ENCODE measurements around the gene TTLL5. TPM values are rescaled to one million over a fixed set of nuclear protein-coding genes. Genes with fewer than 3 reads are reported as not detected.

Gene TTLL5
- total and polyA plus RNA-seq, 7 donors, result 4.6 to 17.2 (median 9.1) TPM

DNA sequence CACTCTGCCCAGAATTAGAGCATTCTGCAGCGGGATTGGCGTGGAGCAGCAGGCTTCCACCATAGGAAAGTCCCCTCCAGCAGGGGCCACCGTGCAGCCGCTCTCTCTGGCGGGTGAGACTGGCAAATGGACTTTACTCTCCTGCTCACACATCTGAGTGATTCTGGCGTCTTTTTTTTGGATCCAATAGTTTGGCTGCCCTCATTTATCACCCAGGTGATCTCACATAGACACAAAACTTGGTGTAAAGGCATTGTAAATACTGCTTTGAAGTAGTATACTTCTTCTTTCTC, 190.5 kb downstream of the TTLL5 start:
- H3K9me3 ChIP-seq, result no peaks in the 10 kb centered on the region
- ATAC-seq (no peak), DNase-seq (no peak)
- 91 to 94% (median 93%) methylated on average over 6 of the region's 6 CpGs for WGBS, 3 donors
- H3K4me3 ChIP-seq, result no peak overlapping the region
- no peak overlapping the region for H3K27ac ChIP-seq
- H3K36me3 ChIP-seq (ENCODE audit: insufficient read depth in 1 of 2, low read depth in 1 of 2), result no peaks in the 10 kb centered on the region
- intact Hi-C loops (cut with DNase I), result no loop called here
- no peaks in the 10 kb centered on the region for H3K4me1 ChIP-seq
- no peaks in the 10 kb centered on the region for H3K27me3 ChIP-seq (ENCODE audit: insufficient read depth in 3 of 3, low read length in 2 of 3)
- TF ChIP-seq, protein P1, sequence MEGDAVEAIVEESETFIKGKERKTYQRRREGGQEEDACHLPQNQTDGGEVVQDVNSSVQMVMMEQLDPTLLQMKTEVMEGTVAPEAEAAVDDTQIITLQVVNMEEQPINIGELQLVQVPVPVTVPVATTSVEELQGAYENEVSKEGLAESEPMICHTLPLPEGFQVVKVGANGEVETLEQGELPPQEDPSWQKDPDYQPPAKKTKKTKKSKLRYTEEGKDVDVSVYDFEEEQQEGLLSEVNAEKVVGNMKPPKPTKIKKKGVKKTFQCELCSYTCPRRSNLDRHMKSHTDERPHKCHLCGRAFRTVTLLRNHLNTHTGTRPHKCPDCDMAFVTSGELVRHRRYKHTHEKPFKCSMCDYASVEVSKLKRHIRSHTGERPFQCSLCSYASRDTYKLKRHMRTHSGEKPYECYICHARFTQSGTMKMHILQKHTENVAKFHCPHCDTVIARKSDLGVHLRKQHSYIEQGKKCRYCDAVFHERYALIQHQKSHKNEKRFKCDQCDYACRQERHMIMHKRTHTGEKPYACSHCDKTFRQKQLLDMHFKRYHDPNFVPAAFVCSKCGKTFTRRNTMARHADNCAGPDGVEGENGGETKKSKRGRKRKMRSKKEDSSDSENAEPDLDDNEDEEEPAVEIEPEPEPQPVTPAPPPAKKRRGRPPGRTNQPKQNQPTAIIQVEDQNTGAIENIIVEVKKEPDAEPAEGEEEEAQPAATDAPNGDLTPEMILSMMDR (IDR thresholded peaks at IDR 0.05), result no peak

DNA sequence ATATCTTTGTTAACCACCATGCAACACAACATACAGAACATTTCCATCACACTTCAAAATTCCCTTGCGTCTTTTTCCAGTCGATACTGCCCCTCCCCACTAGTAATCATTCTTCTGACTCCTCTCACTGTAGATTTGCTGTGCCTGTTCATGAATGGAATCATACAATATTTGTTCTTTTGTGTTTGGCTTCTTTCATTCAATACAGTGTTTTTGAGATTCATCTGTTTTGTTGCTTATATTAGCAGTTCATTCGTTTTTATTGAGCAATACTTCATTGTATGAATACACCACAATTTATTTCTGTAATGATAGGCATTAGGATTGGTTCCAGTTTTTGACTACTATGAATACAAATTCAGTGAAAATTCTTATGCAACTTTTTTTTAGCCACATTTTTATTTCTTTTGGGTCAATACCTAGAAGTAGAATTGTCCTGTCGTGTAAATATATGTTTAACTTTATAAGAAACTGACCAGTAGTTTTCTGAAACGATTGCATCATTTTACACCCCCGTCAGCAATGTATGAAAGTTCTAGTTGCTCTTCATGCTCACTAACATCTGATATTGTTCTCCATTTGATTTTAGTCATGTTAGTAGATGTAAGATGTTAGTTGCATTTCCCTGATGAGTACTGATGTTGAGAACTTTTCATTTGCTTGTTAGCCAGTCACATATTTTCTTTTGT, 193.2 kb downstream of the TTLL5 start:
- intact Hi-C loops (cut with DNase I), result no loop called here
- Histone ChIP-seq H3K9me3 (no peaks in the 10 kb centered on the region), H3K4me1 (no peaks in the 10 kb centered on the region), H3K27me3 (ENCODE audit: insufficient read depth in 3 of 3, low read length in 2 of 3) (no peaks in the 10 kb centered on the region), H3K27ac (no peak overlapping the region), H3K4me3 (no peak overlapping the region), H3K36me3 (ENCODE audit: insufficient read depth in 1 of 2, low read depth in 1 of 2) (no peaks in the 10 kb centered on the region)
- WGBS, 3 donors, result 85 to 93% (median 86%) methylated on average over 6 of the region's 6 CpGs
- ATAC-seq (no peak), DNase-seq (no peak)
- TF ChIP-seq, protein P1 (IDR thresholded peaks at IDR 0.05), result no peak

DNA sequence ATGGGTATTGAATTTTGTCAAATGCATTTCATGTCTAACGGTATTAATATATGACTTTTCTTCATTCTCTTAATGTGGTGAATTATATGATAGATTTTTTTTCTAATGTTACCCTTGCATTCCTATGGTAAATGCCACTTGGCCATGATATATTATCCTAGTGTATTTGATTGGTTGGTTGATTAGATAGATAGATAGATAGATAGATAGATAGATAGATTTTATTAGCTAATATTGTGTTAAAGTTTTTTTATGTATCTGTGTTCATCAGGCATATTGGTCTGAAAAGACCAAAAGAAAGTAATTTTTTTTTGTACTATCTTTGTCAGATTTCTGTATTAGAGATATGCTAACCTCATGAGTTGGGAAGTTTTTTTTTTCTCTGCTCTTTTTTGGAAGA, 196.2 kb downstream of the TTLL5 start:
- Histone ChIP-seq H3K4me1 (peaks cover 6% of the 10 kb centered on the region), H3K36me3 (ENCODE audit: insufficient read depth in 1 of 2, low read depth in 1 of 2) (no peaks in the 10 kb centered on the region), H3K9me3 (no peaks in the 10 kb centered on the region), H3K27ac (no peak overlapping the region), H3K4me3 (no peak overlapping the region), H3K27me3 (ENCODE audit: insufficient read depth in 3 of 3, low read length in 2 of 3) (no peaks in the 10 kb centered on the region)
- DNase-seq (no peak), ATAC-seq (no peak)
- TF ChIP-seq, protein P1 (IDR thresholded peaks at IDR 0.05), result no peak
- intact Hi-C loops (cut with DNase I), result no loop called here
- 93 to 99% (median 98%) methylated on average over 1 of the region's 1 CpG for WGBS, 3 donors

DNA sequence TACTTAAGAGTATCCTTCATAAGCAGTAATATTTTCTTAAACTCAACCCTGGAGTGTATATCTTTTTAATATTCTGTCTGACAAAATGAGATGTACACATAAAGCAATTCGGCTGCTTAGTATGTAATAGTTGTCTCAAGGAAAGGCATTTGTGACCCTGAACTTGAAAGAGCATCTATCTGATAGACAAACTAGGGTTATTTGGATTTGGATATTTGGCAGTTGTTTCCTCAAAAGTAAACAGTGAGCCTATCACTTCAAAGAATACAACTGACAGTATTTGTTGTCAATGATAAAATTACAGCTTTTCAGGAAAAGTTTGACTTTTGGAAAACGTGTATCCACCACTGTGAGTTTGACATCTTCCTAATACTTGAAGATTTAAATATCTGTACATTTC, 197.3 kb downstream of the TTLL5 start:
- intact Hi-C loops (cut with DNase I), result no loop called here
- WGBS, 3 donors, result 93 to 95% (median 93%) methylated on average over 2 of the region's 2 CpGs
- H3K36me3 ChIP-seq (ENCODE audit: insufficient read depth in 1 of 2, low read depth in 1 of 2), result no peaks in the 10 kb centered on the region
- TF ChIP-seq, protein P1 (IDR thresholded peaks at IDR 0.05), result no peak
- no peak for DNase-seq
- no peak overlapping the region for H3K27ac ChIP-seq
- no peaks in the 10 kb centered on the region for H3K27me3 ChIP-seq (ENCODE audit: insufficient read depth in 3 of 3, low read length in 2 of 3)
- no peak overlapping the region for H3K4me3 ChIP-seq
- peaks cover 6% of the 10 kb centered on the region for H3K4me1 ChIP-seq
- no peaks in the 10 kb centered on the region for H3K9me3 ChIP-seq
- ATAC-seq, result no peak

DNA sequence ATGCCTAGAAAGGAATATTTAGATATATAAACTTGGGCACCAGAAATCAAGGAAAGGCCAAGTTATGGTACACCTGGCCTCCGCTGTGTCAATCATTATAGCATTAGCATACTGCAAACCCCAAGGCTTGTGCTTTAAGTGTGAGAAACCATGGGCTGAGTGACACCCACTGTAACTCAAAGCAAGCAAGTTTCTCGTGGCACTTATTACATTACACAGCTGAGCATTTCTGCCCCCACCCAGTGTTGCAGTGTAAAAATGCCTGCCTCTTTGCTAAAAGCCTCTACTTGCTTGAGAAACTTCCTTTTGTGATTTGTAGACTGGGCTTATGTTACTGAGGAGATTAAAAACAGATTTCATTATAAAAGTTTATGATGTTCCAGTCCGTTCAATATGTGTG, 198.7 kb downstream of the TTLL5 start:
- Histone ChIP-seq H3K36me3 (ENCODE audit: insufficient read depth in 1 of 2, low read depth in 1 of 2) (no peaks in the 10 kb centered on the region), H3K4me3 (no peak overlapping the region), H3K9me3 (no peaks in the 10 kb centered on the region), H3K27me3 (ENCODE audit: insufficient read depth in 3 of 3, low read length in 2 of 3) (no peaks in the 10 kb centered on the region), H3K27ac (no peak overlapping the region), H3K4me1 (peaks cover 6% of the 10 kb centered on the region)
- WGBS, 3 donors, result 77 to 83% (median 81%) methylated on average over 3 of the region's 3 CpGs
- intact Hi-C loops (cut with DNase I), result no loop called here
- ATAC-seq (no peak), DNase-seq (no peak)
- TF ChIP-seq, protein P1 (IDR thresholded peaks at IDR 0.05), result no peak
